HCT116 (cell line): ENCODE data around the gene FAM240B. TPM values are rescaled to one million over a fixed set of nuclear protein-coding genes. Genes with fewer than 3 reads are reported as not detected.

Source experiments
- ATAC-seq: fragments of 200-7000 bp; cut with Tn5 transposase; 2 replicates; pipeline ENCODE4 v1.9.1; 2020; ENCODE audit warnings: mild to moderate bottlenecking, moderate library complexity
- BruUV-seq: library from RNA; stranded (reverse); fragments of 400-500 nt; replicated peaks from 2 replicates; lab custom pipeline; 2021; lab: Mats Ljungman, UMichigan
- CTCF ChIA-PET: fragments of 300-600 bp; sonication (Branson Sonifier 250); formaldehyde crosslinking; loops from one replicate; lab custom pipeline; 2021; ENCODE audit warnings: antibody characterized with exemption; lab: Charles Lee
- POLR2A ChIA-PET: fragments of 300-600, 350-600 bp; sonication (Branson Sonifier 250); formaldehyde crosslinking; loops from one replicate; lab custom pipeline; 2021; ENCODE audit warnings: antibody characterized with exemption; lab: Charles Lee
- RAD21 ChIA-PET, 2 experiments: fragments of 300-600 bp; sonication (Branson Sonifier 250); formaldehyde crosslinking; loops; one replicate each; lab custom pipeline; 2023; ENCODE audit warnings: low total read pairs in 2 of 2; ENCODE audit not compliant: uncharacterized antibody in 2 of 2, unreplicated experiment in 2 of 2, low non-redundant PET in 1 of 2; lab: Charles Lee
- DNase-seq: peaks from one replicate; pipeline ENCODE4 v3.0.0-alpha.2; 2010; ENCODE audit warnings: low read depth, low spot score
- H2AFZ ChIP-seq: fragments of 200-600 bp; shearing (Covaris generic), sonication (generic); 2 replicates; pipeline ENCODE4 v1.6.1; 2017; ENCODE audit warnings: low read depth, mixed run types, mixed read lengths, antibody characterized with exemption, low read length; ENCODE audit not compliant: poor library complexity, severe bottlenecking
- H3K27ac ChIP-seq: 2 replicates; pipeline ENCODE4 v1.5.1; 2012; ENCODE audit warnings: low read depth, low read length
- H3K27me3 ChIP-seq: fragments of 200-600 bp; sonication (generic); 2 replicates; pipeline ENCODE4 v1.6.1; 2016; ENCODE audit warnings: mixed run types, low read length, mixed read lengths; ENCODE audit not compliant: insufficient read depth
- H3K36me3 ChIP-seq, 2 experiments: fragments of 200-500 bp in 1 of 2; fragments of 200-600 bp in 1 of 2; sonication (Bioruptor generic) in 1 of 2; sonication (generic) in 1 of 2; 2 replicates each; pipeline versions ENCODE4 v1.5.1 to v1.6.1; 2014 to 2016; ENCODE audit warnings: low read length in 2 of 2, inconsistent platforms in 1 of 2, mixed read lengths in 1 of 2, mixed run types in 1 of 2; ENCODE audit not compliant: insufficient read depth in 2 of 2, control insufficient read depth in 1 of 2
- H3K4me1 ChIP-seq, 2 experiments: fragments of 200-600 bp in 1 of 2; sonication (generic) in 1 of 2; 2 replicates each; pipeline versions ENCODE4 v1.5.1 to v1.6.1; 2012 to 2017; ENCODE audit warnings: low read length in 2 of 2, inconsistent platforms in 1 of 2, mild to moderate bottlenecking in 1 of 2, mixed read lengths in 1 of 2, mixed run types in 1 of 2, moderate library complexity in 1 of 2; ENCODE audit not compliant: insufficient read depth in 2 of 2, control insufficient read depth in 1 of 2
- H3K4me2 ChIP-seq: fragments of 200-600 bp; sonication (generic); 2 replicates; pipeline ENCODE4 v1.6.1; 2017; ENCODE audit warnings: mixed run types, low read length, mixed read lengths
- H3K4me3 ChIP-seq, 2 experiments: fragments of 200-600 bp in 1 of 2; sonication (generic) in 1 of 2; replicated peaks in 1 of 2; 2 replicates each; pipeline ENCODE4 v1.5.1; 2011 to 2016; ENCODE audit warnings: low read length in 2 of 2, control low read depth in 1 of 2, low read depth in 1 of 2, mild to moderate bottlenecking in 1 of 2, mixed read lengths in 1 of 2, mixed run types in 1 of 2
- H3K79me2 ChIP-seq: fragments of 200-600 bp; sonication (generic); 2 replicates; pipeline ENCODE4 v1.6.1; 2017; ENCODE audit warnings: mild to moderate bottlenecking, mixed run types, low read length, moderate library complexity, mixed read lengths; ENCODE audit not compliant: insufficient read depth
- H3K9ac ChIP-seq: fragments of 200-600 bp; sonication (generic); 2 replicates; pipeline ENCODE4 v1.6.1; 2016; ENCODE audit warnings: low read length, mixed read lengths
- H3K9me2 ChIP-seq: fragments of 200-600 bp; sonication (generic), shearing (Covaris generic); 2 replicates; pipeline ENCODE4 v1.6.1; 2017; ENCODE audit warnings: mixed run types, mild to moderate bottlenecking, moderate library complexity; ENCODE audit not compliant: insufficient read depth
- H3K9me3 ChIP-seq, 2 experiments: fragments of 200-500 bp in 1 of 2; fragments of 200-600 bp in 1 of 2; sonication (Bioruptor generic) in 1 of 2; sonication (generic) in 1 of 2; 2 replicates each; pipeline ENCODE4 v1.6.1; 2014 to 2017; ENCODE audit warnings: low read length in 2 of 2, mixed read lengths in 2 of 2, inconsistent platforms in 1 of 2, low read depth in 1 of 2, mild to moderate bottlenecking in 1 of 2, mixed run types in 1 of 2, moderate library complexity in 1 of 2; ENCODE audit not compliant: control insufficient read depth in 1 of 2, insufficient read depth in 1 of 2
- H4K20me1 ChIP-seq: fragments of 200-600 bp; sonication (generic), shearing (Covaris generic); 2 replicates; pipeline ENCODE4 v1.6.1; 2017; ENCODE audit warnings: mixed run types, mild to moderate bottlenecking, moderate library complexity; ENCODE audit not compliant: insufficient read depth
- EGR1 ChIP-seq: IDR thresholded peaks from 2 replicates; pipeline ENCODE4 v1.6.1; 2012; ENCODE audit warnings: low read depth
- EZH2 ChIP-seq: fragments of 200-600 bp; sonication (generic); IDR thresholded peaks from 2 replicates; pipeline ENCODE4 v1.6.1; 2017; ENCODE audit warnings: antibody characterized with exemption, mixed run types
- EZH2phosphoT487 ChIP-seq: fragments of 200-600 bp; IDR thresholded peaks from 2 replicates; pipeline ENCODE4 v1.6.1; 2018; ENCODE audit warnings: antibody characterized with exemption, borderline replicate concordance
- MAX ChIP-seq: IDR thresholded peaks from 2 replicates; pipeline ENCODE4 v1.6.1; 2012
- POLR2A ChIP-seq: IDR thresholded peaks from 2 replicates; pipeline ENCODE4 v1.7.0; 2011; ENCODE audit warnings: borderline replicate concordance; ENCODE audit not compliant: insufficient read depth, insufficient read length; ENCODE audit errors: extremely low read depth
- POLR2AphosphoS5 ChIP-seq: IDR thresholded peaks from 2 replicates; pipeline ENCODE4 v1.6.1; 2011; ENCODE audit warnings: mild to moderate bottlenecking, low read depth, low read length, moderate library complexity
- RAD21 ChIP-seq: IDR thresholded peaks from 2 replicates; pipeline ENCODE4 v1.6.1; 2012; ENCODE audit warnings: low read depth, mild to moderate bottlenecking
- SP1 ChIP-seq: IDR thresholded peaks from 2 replicates; pipeline ENCODE4 v1.6.1; 2012; ENCODE audit warnings: low read depth
- SRF ChIP-seq: IDR thresholded peaks from 2 replicates; pipeline ENCODE4 v1.6.1; 2012; ENCODE audit warnings: low read depth
- ZBTB33 ChIP-seq: IDR thresholded peaks from 2 replicates; pipeline ENCODE4 v1.6.1; 2011; ENCODE audit warnings: mild to moderate bottlenecking, low read length, moderate library complexity; ENCODE audit not compliant: insufficient replicate concordance; ENCODE audit errors: extremely low read depth
- ZNF274 ChIP-seq: fragments of 200-500 bp; sonication (Bioruptor generic); IDR thresholded peaks from 2 replicates; pipeline ENCODE4 v1.6.1; 2014; ENCODE audit warnings: mild to moderate bottlenecking, low read depth, low read length, inconsistent platforms
- intact Hi-C: fragments of 100-400 bp; cut with micrococcal nuclease; formaldehyde crosslinking; loops from 2 replicates; pipeline ENCODE4 v1.10.0; 2022
- total RNA-seq: library from RNA; stranded (reverse); gene quantifications from one replicate; pipeline ENCODE4 v1.2.1, GENCODE V29; 2021; ENCODE audit not compliant: unreplicated experiment

The FAM240B gene
- total RNA-seq, 1 experiment from 2014 or later = not detected

GRCh38 chr9:38737246-38737645, 17.3 kb upstream of the FAM240B start:
- no TSS peak for BruUV-seq
- H4K20me1 ChIP-seq = no peaks in the 10 kb centered on the region
- CTCF ChIA-PET = no interaction called here
- POLR2A ChIA-PET = no interaction called here
- intact Hi-C loops = no loop called here
- H3K27me3 ChIP-seq = peaks cover under 1% of the 10 kb centered on the region; the same call in 1 of the 2 replicates
- no peak overlapping the region for H3K4me2 ChIP-seq
- no peaks in the 10 kb centered on the region for H3K9me2 ChIP-seq
- no peak for DNase-seq
- H2AFZ ChIP-seq = no peak overlapping the region
- H3K27ac ChIP-seq = no peak overlapping the region
- no peak overlapping the region for H3K9ac ChIP-seq
- no peaks in the 10 kb centered on the region for H3K4me1 ChIP-seq
- H3K4me3 ChIP-seq = no peak overlapping the region
- no peak for ATAC-seq
- TF ChIP-seq POLR2A (no peak), EGR1 (no peak), ZNF274 (no peak), SRF (no peak), RAD21 (no peak), EZH2phosphoT487 (no peak), MAX (no peak), SP1 (no peak), POLR2AphosphoS5 (no peak), ZBTB33 (no peak), EZH2 (no peak)
- no peaks in the 10 kb centered on the region for H3K9me3 ChIP-seq
- RAD21 ChIA-PET = no interaction called here
- no peaks in the 10 kb centered on the region for H3K36me3 ChIP-seq
- H3K79me2 ChIP-seq = no peaks in the 10 kb centered on the region
